DND-41 (cell line): ENCODE results near the gene FITM1.

ENCODE experiments used
- EZH2 ChIP-seq: IDR thresholded peaks from 3 replicates; pipeline ENCODE4 v1.6.1; 2012; ENCODE audit warnings: borderline replicate concordance, low read depth, mild to moderate bottlenecking, moderate library complexity, low read length, inconsistent platforms; ENCODE audit not compliant: severe bottlenecking
- TF ChIP-seq, protein P1 (sequence below): IDR thresholded peaks from 2 replicates; pipeline ENCODE4 v1.5.1; 2012; ENCODE audit warnings: borderline replicate concordance, low read length, moderate library complexity, mild to moderate bottlenecking; ENCODE audit not compliant: poor library complexity, severe bottlenecking; ENCODE audit errors: extremely low read depth

GRCh38 chr14:24127673-24128072 is 2.8 kb upstream of the FITM1 start:
- TF ChIP-seq, protein P1, sequence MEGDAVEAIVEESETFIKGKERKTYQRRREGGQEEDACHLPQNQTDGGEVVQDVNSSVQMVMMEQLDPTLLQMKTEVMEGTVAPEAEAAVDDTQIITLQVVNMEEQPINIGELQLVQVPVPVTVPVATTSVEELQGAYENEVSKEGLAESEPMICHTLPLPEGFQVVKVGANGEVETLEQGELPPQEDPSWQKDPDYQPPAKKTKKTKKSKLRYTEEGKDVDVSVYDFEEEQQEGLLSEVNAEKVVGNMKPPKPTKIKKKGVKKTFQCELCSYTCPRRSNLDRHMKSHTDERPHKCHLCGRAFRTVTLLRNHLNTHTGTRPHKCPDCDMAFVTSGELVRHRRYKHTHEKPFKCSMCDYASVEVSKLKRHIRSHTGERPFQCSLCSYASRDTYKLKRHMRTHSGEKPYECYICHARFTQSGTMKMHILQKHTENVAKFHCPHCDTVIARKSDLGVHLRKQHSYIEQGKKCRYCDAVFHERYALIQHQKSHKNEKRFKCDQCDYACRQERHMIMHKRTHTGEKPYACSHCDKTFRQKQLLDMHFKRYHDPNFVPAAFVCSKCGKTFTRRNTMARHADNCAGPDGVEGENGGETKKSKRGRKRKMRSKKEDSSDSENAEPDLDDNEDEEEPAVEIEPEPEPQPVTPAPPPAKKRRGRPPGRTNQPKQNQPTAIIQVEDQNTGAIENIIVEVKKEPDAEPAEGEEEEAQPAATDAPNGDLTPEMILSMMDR: no peak
- TF ChIP-seq EZH2: no peak
